Mesendoderm (in vitro differentiated cells): ENCODE results near the gene GNA15.
"Not testable (repeated sequence)": the region's sequence is repeated elsewhere in the genome, so short reads cannot be mapped to it uniquely, and the experiment has no call there.

Experiments
- DNase-seq: peaks from one replicate; pipeline ENCODE4 v3.0.0; 2013
- H2AK5ac ChIP-seq: 2 replicates; pipeline ENCODE4 v1.6.1; 2013; ENCODE audit warnings: low read length, inconsistent platforms
- H2BK120ac ChIP-seq: 2 replicates; pipeline ENCODE4 v1.6.1; 2013; ENCODE audit warnings: low read depth, mild to moderate bottlenecking, low read length, moderate library complexity, mixed read lengths
- H2BK15ac ChIP-seq: replicated peaks from 2 replicates; pipeline ENCODE4 v1.6.1; 2013; ENCODE audit warnings: low read depth, mild to moderate bottlenecking, moderate library complexity
- H2BK5ac ChIP-seq: 2 replicates; pipeline ENCODE4 v1.6.1; 2013; ENCODE audit warnings: low read length, inconsistent platforms
- H3K18ac ChIP-seq: 2 replicates; pipeline ENCODE4 v1.6.1; 2013; ENCODE audit warnings: mild to moderate bottlenecking, low read length, mixed read lengths
- H3K23ac ChIP-seq: one replicate; pipeline ENCODE4 v1.6.1; 2013; ENCODE audit warnings: low read length
- H3K27ac ChIP-seq: 2 replicates; pipeline ENCODE4 v1.5.1; 2013; ENCODE audit warnings: low read depth, mild to moderate bottlenecking, inconsistent platforms, low read length, moderate library complexity
- H3K27me3 ChIP-seq: 2 replicates; pipeline ENCODE4 v1.6.1; 2013; ENCODE audit warnings: low read length, control low read depth, mild to moderate bottlenecking, inconsistent platforms; ENCODE audit not compliant: insufficient read depth, poor library complexity
- H3K36me3 ChIP-seq: 2 replicates; pipeline ENCODE4 v1.6.1; 2013; ENCODE audit warnings: low read length, inconsistent platforms; ENCODE audit not compliant: control insufficient read depth, insufficient read depth
- H3K4ac ChIP-seq: one replicate; pipeline ENCODE4 v1.6.1; 2013; ENCODE audit warnings: low read depth, mild to moderate bottlenecking, low read length, moderate library complexity
- H3K4me1 ChIP-seq: 2 replicates; pipeline ENCODE4 v1.6.1; 2013; ENCODE audit warnings: low read depth, low read length, inconsistent platforms; ENCODE audit not compliant: control insufficient read depth
- H3K4me2 ChIP-seq: 2 replicates; pipeline ENCODE4 v1.6.1; 2013; ENCODE audit warnings: low read length
- H3K4me3 ChIP-seq: 2 replicates; pipeline ENCODE4 v1.5.1; 2013; ENCODE audit warnings: mild to moderate bottlenecking, low read length
- H3K56ac ChIP-seq: one replicate; pipeline ENCODE4 v1.6.1; 2013; ENCODE audit warnings: low read length
- H3K79me1 ChIP-seq: 2 replicates; pipeline ENCODE4 v1.6.1; 2013; ENCODE audit warnings: low read length, inconsistent platforms
- H3K79me2 ChIP-seq: 2 replicates; pipeline ENCODE4 v1.6.1; 2013; ENCODE audit warnings: mild to moderate bottlenecking, low read length; ENCODE audit not compliant: control insufficient read depth, insufficient read depth
- H3K9ac ChIP-seq: 2 replicates; pipeline ENCODE4 v1.6.1; 2013; ENCODE audit warnings: low read length, inconsistent platforms
- H4K5ac ChIP-seq: one replicate; pipeline ENCODE4 v1.6.1; 2013; ENCODE audit warnings: low read length
- H4K8ac ChIP-seq: one replicate; pipeline ENCODE4 v1.6.1; 2013; ENCODE audit warnings: low read depth, mild to moderate bottlenecking, control low read depth, low read length, moderate library complexity
- WGBS: extraction: QIAGEN DNeasy Blood & Tissue Kit; methylation state at CpG from one replicate; pipeline ENCODE4 v1.1.7; 2013; ENCODE audit warnings: low lambda C conversion rate, missing lambda C conversion rate; ENCODE audit not compliant: insufficient coverage; ENCODE audit errors: extremely low coverage; 5-methylcytosine and 5-hydroxymethylcytosine counted together

GNA15 gene

DNA sequence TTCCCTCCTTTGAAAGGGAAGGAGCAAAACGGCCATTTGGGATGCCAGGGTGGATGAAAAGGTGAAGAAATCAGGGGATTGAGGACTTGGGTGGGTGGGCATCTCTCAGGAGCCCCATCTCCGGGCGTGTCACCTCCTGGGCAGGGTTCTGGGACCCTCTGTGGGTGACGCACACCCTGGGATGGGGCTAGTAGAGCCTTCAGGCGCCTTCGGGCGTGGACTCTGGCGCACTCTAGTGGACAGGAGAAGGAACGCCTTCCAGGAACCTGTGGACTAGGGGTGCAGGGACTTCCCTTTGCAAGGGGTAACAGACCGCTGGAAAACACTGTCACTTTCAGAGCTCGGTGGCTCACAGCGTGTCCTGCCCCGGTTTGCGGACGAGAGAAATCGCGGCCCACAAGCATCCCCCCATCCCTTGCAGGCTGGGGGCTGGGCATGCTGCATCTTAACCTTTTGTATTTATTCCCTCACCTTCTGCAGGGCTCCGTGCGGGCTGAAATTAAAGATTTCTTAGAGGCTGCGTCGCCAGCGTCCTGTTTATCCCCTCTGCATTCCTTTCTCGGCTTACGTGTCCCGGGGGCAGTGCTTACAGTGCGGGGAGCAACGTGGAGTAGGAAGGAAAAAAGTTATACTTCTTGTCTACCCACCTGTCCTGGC lies 27.5 kb downstream of the GNA15 start:
- no peak overlapping the region for H3K4me3 ChIP-seq
- no peak overlapping the region for H2BK15ac ChIP-seq
- H3K23ac ChIP-seq: no peak overlapping the region
- no peak overlapping the region for H2BK5ac ChIP-seq
- DNase-seq: peak; percentile 71
- H3K4ac ChIP-seq: no peak overlapping the region
- no peaks in the 10 kb centered on the region for H3K79me2 ChIP-seq
- H3K4me2 ChIP-seq: peak overlapping the region; percentile 31
- no peaks in the 10 kb centered on the region for H3K4me1 ChIP-seq
- H2AK5ac ChIP-seq: no peak overlapping the region
- no peak overlapping the region for H2BK120ac ChIP-seq
- no peaks in the 10 kb centered on the region for H3K79me1 ChIP-seq
- H3K36me3 ChIP-seq: no peaks in the 10 kb centered on the region
- no peaks in the 10 kb centered on the region for H3K27me3 ChIP-seq
- peak overlapping the region; percentile 34 for H3K9ac ChIP-seq
- no peak overlapping the region for H4K5ac ChIP-seq
- H4K8ac ChIP-seq: no peak overlapping the region
- no CpG with 5 or more reads among the region's 27 CpGs for WGBS
- H3K18ac ChIP-seq: no peak overlapping the region
- no peak overlapping the region for H3K56ac ChIP-seq
- no peak overlapping the region for H3K27ac ChIP-seq

DNA sequence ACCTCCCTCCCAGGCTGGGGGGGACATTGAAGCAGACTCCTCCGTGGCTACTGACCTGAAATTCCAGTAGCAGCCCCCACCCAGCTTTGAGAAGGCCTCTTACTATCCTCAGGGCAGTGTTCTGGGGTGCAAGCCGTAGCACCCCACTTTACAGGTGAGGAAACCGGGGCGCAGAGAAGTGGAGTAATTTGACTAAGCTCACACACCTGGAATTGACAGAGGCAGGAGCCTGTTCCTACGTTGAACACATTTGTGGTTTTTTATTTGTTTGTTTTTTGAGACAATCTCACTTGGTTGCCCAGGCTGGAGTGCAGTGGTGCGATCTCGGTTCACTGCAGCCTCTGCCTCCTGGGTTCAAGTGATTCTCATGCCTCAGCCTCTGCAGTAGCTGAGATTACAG lies 28.1 kb downstream of the GNA15 start:
- WGBS: no CpG with 5 or more reads among the region's 7 CpGs

DNA sequence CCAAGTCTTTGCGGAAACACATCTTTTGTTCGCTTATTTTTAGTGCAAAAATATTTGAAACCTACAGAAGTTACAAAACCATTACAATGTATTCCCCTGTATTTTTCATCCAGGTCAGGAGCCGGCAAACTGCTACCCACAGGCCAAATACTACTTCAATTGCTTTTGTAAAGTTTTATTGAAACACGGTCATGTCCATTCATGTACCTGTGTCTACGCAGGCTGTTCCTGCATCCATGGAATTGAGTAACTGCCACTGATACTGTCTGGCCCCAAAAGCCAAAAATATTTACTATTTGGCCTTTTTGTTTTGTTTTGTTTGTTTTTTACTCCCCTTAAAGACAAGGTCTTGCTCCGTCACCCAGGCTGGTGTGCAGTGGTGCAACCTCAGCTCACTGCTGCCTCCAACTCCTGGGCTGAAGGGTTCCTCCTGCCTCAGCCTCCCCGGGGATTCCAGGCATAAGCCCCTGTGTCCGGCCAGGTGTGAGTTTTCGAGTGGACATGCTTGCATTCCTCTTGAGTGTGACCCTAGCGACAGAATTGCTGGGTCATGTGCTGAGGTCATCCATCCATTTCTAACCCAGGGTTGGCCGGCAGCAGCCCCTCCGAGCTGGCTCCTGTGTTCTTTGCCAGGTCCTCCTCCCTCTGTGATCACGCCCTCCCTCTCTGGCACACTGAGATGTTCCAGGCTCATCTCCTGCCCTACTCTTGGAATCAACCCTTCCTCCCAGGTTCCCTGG lies 31.9 kb downstream of the GNA15 start:
- Histone ChIP-seq H2AK5ac (no peak overlapping the region), H3K79me2 (no peaks in the 10 kb centered on the region), H3K4me2 (no peak overlapping the region), H3K36me3 (no peaks in the 10 kb centered on the region), H3K23ac (no peak overlapping the region), H2BK120ac (no peak overlapping the region), H3K27ac (no peak overlapping the region), H2BK15ac (no peak overlapping the region), H3K9ac (no peak overlapping the region), H3K4ac (no peak overlapping the region), H2BK5ac (no peak overlapping the region), H3K27me3 (no peaks in the 10 kb centered on the region), H4K5ac (no peak overlapping the region), H3K79me1 (no peaks in the 10 kb centered on the region), H4K8ac (no peak overlapping the region), H3K4me3 (no peak overlapping the region), H3K18ac (no peak overlapping the region), H3K56ac (no peak overlapping the region), H3K4me1 (no peaks in the 10 kb centered on the region)
- WGBS: no CpG with 5 or more reads among the region's 13 CpGs
- DNase-seq: no peak

More for the DNA sequence above, 28.1 kb downstream of the GNA15 start:
- H3K9ac ChIP-seq: no peak overlapping the region
- H2AK5ac ChIP-seq: no peak overlapping the region
- no peak overlapping the region for H3K4me3 ChIP-seq
- DNase-seq: no peak
- H4K8ac ChIP-seq: no peak overlapping the region
- no peak overlapping the region for H2BK5ac ChIP-seq
- no peak overlapping the region for H2BK120ac ChIP-seq
- no peak overlapping the region for H4K5ac ChIP-seq
- no peaks in the 10 kb centered on the region for H3K4me1 ChIP-seq
- H3K18ac ChIP-seq: no peak overlapping the region
- no peak overlapping the region for H3K23ac ChIP-seq
- H3K56ac ChIP-seq: no peak overlapping the region
- H3K27me3 ChIP-seq: no peaks in the 10 kb centered on the region
- H3K4me2 ChIP-seq: no peak overlapping the region
- no peak overlapping the region for H3K27ac ChIP-seq
- no peak overlapping the region for H3K4ac ChIP-seq
- no peak overlapping the region for H2BK15ac ChIP-seq
- H3K79me2 ChIP-seq: no peaks in the 10 kb centered on the region
- no peaks in the 10 kb centered on the region for H3K36me3 ChIP-seq
- no peaks in the 10 kb centered on the region for H3K79me1 ChIP-seq

DNA sequence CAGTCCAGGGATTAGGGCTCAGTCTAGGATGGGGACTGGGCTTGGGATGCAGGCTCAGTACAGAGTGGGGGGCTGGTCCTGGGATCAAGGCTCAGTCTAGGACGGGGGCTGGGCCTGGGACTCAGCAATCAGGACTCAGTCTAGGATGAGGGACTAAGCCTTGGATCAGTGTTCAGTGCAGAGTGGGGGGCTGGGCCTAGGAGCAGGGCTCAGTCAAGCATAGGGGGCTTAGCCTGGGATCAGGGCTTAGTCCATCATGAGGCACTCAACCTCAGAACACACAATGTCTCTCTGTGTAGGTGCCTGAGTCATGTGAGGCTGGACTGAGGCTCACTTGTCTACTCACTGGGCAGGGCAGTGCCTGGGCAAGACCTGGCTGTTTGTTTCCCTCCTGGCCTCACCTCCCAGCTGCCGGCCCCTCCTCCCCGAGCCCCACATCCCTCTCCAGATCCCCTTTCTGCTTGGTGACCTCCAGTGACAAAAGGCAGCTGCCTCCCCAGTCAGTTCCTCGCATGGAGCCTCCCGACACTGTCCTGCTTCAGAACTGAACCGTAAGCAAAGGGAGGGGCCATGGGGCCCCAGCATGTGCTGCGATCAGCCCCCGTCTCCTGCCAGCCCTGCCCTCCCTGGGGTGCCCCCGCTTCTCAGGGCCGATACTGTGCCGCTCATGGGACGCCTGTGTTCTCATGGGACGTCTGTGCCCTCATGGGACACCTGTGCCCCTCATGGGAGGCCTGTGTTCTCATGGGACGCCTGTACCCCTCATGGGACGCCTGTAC lies 36.2 kb downstream of the GNA15 start:
- H3K56ac ChIP-seq: no peak overlapping the region
- H2AK5ac ChIP-seq: no peak overlapping the region
- H2BK5ac ChIP-seq: no peak overlapping the region
- WGBS: no CpG with 5 or more reads among the region's 15 CpGs
- H3K27me3 ChIP-seq: no peaks in the 10 kb centered on the region
- no peak overlapping the region for H3K27ac ChIP-seq
- no peak overlapping the region for H3K4ac ChIP-seq
- no peak overlapping the region for H3K4me2 ChIP-seq
- H3K79me2 ChIP-seq: no peaks in the 10 kb centered on the region
- H3K36me3 ChIP-seq: no peaks in the 10 kb centered on the region
- H3K18ac ChIP-seq: no peak overlapping the region
- no peaks in the 10 kb centered on the region for H3K4me1 ChIP-seq
- H2BK15ac ChIP-seq: no peak overlapping the region
- H4K8ac ChIP-seq: no peak overlapping the region
- no peaks in the 10 kb centered on the region for H3K79me1 ChIP-seq
- DNase-seq: no peak
- H4K5ac ChIP-seq: no peak overlapping the region
- H3K23ac ChIP-seq: no peak overlapping the region
- H2BK120ac ChIP-seq: no peak overlapping the region
- no peak overlapping the region for H3K9ac ChIP-seq
- H3K4me3 ChIP-seq: no peak overlapping the region

DNA sequence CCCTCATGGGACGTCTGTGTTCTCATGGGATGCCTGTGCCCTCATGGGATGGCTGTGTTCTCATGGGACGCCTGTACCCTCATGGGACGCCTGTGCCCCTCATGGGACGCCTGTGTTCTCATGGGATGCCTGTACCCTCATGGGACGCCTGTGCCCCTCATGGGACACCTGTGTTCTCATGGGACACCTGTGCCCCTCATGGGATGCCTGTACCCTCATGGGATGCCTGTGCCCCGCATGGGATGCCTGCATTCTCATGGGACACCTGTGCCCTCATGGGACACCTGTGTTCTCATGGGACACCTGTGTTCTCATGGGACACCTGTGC lies 36.8 kb downstream of the GNA15 start:
- WGBS: no CpG with 5 or more reads among the region's 6 CpGs
- not testable (repeated sequence) for DNase-seq

More for the DNA sequence above, 36.8 kb downstream of the GNA15 start:
- not testable (repeated sequence) for H4K5ac ChIP-seq, H3K4me3 ChIP-seq, H3K56ac ChIP-seq, H3K27ac ChIP-seq, H3K23ac ChIP-seq, H3K4ac ChIP-seq, H2BK5ac ChIP-seq, H3K18ac ChIP-seq, H3K27me3 ChIP-seq, H3K79me2 ChIP-seq, H2BK15ac ChIP-seq, H3K79me1 ChIP-seq, H2BK120ac ChIP-seq, H3K4me1 ChIP-seq, H3K4me2 ChIP-seq, H2AK5ac ChIP-seq, H3K9ac ChIP-seq, H4K8ac ChIP-seq, H3K36me3 ChIP-seq
